AG10803 (cell line): ENCODE results near the gene PEX5L.
"Not testable (repeated sequence)": the region's sequence is repeated elsewhere in the genome, so short reads cannot be mapped to it uniquely, and the experiment has no call there.

ENCODE experiments used
- DNase-seq: peaks from one replicate; pipeline ENCODE4 v3.0.0; 2010; ENCODE audit warnings: low read depth
- H3K4me3 ChIP-seq: 2 replicates; pipeline ENCODE4 v1.5.1; 2011; ENCODE audit warnings: mild to moderate bottlenecking, low read length, control low read depth
- TF ChIP-seq, protein P1 (sequence below): conservative IDR thresholded peaks from 2 replicates; pipeline ENCODE4 v1.5.1; 2011; ENCODE audit warnings: mild to moderate bottlenecking, low read length, control low read depth, inconsistent platforms

The PEX5L gene

DNA sequence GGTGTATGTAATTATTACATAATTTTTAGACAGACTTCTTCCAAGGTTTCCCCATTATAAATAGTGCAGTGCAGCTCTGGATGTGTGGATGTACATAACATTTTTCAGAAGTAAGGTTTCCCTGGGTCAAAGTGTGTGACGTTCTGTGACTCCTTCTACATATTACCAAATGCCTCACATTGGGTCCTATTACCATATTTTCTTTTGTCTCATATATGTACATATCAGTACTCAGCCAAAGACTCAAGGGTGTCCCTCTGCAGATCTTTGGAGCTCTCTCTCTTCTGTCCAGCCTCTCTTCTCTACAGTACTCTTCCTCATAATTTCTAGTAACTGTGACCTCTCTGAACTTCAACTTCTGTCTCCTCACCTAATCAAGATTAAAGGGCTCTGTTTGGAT is 31.3 kb upstream of the PEX5L start:
- H3K4me3 ChIP-seq: no peak overlapping the region
- TF ChIP-seq, protein P1, sequence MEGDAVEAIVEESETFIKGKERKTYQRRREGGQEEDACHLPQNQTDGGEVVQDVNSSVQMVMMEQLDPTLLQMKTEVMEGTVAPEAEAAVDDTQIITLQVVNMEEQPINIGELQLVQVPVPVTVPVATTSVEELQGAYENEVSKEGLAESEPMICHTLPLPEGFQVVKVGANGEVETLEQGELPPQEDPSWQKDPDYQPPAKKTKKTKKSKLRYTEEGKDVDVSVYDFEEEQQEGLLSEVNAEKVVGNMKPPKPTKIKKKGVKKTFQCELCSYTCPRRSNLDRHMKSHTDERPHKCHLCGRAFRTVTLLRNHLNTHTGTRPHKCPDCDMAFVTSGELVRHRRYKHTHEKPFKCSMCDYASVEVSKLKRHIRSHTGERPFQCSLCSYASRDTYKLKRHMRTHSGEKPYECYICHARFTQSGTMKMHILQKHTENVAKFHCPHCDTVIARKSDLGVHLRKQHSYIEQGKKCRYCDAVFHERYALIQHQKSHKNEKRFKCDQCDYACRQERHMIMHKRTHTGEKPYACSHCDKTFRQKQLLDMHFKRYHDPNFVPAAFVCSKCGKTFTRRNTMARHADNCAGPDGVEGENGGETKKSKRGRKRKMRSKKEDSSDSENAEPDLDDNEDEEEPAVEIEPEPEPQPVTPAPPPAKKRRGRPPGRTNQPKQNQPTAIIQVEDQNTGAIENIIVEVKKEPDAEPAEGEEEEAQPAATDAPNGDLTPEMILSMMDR: no peak
- DNase-seq: no peak

DNA sequence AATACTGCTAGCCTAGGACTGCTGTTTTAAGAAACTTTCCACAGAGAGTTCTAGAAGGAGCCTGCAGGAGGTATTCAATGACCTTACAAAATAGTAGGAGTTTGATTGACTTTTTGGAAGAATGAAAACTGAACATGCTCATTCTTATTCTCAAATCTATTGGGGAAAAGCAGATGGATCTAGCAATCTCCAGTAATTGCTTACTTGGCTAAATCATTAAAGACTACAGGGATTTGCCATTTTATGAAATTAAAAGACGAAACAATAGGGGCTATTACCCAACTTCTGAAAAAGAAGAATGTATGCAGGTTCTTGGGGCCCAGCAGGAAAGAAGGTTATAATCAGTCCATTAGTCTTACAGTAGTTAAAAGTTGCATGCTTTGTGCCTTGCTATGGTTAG is 29.9 kb upstream of the PEX5L start:
- no peak for DNase-seq
- no peak overlapping the region for H3K4me3 ChIP-seq

DNA sequence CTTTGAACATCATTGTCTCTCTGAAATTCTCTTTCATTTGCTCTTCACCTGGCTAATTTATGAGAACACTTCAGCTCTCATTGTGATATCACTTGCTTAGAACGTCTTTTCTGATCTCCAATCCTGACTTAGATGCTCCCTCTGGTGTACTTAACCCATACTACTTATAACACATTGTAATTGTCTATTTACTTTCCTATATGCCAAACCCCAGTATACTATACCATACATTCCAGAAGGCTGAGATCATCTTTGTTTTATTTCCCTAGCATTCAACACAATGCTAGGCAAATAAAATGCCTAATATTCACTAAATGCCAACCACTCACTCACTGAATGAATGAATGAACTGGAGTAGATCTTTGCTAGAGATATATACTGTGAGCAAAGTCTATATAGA is 27.0 kb upstream of the PEX5L start:
- no peak for DNase-seq
- H3K4me3 ChIP-seq: no peak overlapping the region
- TF ChIP-seq, protein P1: no peak

More for the DNA sequence above, 29.9 kb upstream of the PEX5L start:
- TF ChIP-seq, protein P1: no peak

DNA sequence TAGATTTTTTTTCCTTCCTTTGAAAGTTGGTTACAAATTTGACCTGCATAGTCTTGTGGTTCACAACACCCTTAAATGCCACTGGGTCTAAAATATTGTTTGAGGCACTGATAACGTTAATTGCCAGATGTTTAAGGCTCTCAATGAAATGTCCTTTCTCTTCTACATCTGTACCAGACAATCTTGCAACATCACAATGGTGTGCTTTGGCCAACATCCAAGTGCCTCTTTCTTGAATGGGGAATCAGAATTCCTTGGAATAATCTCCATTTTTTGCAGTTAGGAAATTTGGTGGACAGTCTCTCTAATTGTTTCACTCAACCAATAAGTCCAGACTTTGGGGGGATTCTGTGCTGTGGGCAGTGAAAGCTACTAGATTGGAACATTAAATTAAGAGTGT is 26.0 kb upstream of the PEX5L start:
- TF ChIP-seq, protein P1: no peak
- no peak overlapping the region for H3K4me3 ChIP-seq
- DNase-seq: no peak

DNA sequence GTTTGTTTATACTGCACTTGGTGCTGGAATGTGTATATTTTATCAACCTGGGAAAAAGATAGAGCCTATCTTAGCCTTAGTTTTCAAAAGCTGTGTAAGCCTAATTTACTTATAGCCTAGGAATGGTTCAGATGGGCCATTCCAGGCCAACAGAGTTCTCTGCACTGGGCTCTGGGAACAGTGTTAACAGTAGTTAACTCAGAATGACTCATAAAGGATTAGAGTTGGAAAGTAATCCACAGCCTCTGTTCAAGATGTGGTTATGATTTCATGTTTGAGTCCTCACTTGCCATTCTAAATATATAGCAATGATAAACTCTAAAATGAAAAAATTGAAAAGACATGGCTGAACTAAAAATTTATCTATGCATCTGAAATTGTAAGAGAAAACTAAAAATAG is 22.6 kb upstream of the PEX5L start:
- peak; percentile 1 for DNase-seq
- no peak overlapping the region for H3K4me3 ChIP-seq
- TF ChIP-seq, protein P1: no peak

DNA sequence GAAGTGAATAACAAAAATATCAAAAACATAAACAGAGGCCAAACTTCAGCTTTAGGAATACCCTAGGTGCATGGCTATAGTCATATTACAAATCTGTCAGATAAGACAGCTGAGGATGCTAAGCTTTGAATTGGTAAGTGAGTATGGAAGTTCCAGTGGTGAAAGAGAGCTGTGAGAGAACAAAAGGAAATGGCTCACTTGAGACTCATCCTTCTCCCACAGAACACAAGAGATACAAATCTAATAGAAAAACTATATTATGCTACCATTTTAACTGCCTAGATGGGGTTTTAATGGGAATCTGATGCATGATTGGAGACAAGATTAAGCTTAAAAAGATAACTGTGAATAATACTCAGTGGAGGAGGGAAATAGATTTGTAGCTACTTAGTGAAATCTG is 21.5 kb upstream of the PEX5L start:
- DNase-seq: no peak
- no peak overlapping the region for H3K4me3 ChIP-seq
- TF ChIP-seq, protein P1: no peak

DNA sequence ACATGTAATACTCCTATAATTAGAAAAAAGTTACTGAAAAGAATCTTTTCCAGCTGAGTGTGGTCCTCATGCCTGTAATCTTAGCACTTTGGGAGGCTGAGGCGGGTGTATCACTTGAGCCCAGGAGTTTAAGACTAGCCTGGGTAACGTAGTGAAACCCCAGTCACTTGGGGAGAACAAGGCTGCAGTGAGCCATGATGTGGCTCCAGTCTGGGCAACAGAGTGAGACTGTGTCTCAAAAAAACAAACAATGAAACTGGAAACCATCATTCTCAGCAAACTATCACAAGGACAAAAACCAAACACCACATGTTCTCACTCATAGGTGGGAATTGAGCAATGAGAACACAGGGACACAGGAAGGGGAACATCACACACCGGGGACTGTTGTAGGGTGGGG is 18.9 kb upstream of the PEX5L start:
- not testable (repeated sequence) for DNase-seq, H3K4me3 ChIP-seq

DNA sequence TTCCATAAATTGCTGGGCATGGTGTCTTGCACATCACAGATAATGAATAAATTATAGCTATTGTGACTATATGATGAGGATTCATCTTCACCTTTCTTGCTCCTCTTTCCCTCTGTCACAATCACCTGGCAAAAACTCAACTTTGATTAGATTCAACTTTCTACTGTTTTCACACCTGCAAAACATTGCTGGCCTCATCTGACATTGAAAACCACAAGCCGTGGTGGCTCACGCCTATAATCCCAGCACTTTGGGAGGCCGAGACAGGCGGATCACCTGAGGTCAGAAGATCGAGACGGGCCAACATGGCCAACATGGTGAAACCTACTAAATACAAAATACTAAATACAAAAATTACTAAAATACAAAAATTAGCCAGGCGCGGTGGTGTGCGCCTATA is 12.7 kb upstream of the PEX5L start:
- no peak for DNase-seq
- H3K4me3 ChIP-seq: no peak overlapping the region
- TF ChIP-seq, protein P1: no peak
